ENCODE measurements around the gene PIGP. TPM values are rescaled to one million over a fixed set of nuclear protein-coding genes. Genes with fewer than 3 reads are reported as not detected.

Gene PIGP
- total and polyA plus RNA-seq, 10 of the 15 experiments (the other 5 are each of a cell fraction or from before 2014, with no cell fraction given) = 17.0 to 65.0 (median 29.5) TPM

- H3K27ac ChIP-seq (ENCODE audit: control insufficient read depth, insufficient read depth) = no peak overlapping the region
- no peak for DNase-seq (ENCODE audit: low read depth, low spot score)
- no peak overlapping the region for H2AFZ ChIP-seq (ENCODE audit: control insufficient read depth, low read depth, low read length)
- no peak for FAIRE-seq
- SMC1A ChIA-PET (ENCODE audit: uncharacterized antibody, unreplicated experiment) = interaction anchor here (1.0 kb wide), 1 partner anchor 17 kb away, joined by 3 read pairs; no protein-coding TSS in a partner anchor
- no peaks in the 10 kb centered on the region; the same call in 1 of the 2 replicates for H4K20me1 ChIP-seq (ENCODE audit: control insufficient read depth, insufficient read depth)
- BruUV-seq (replicated peaks) = no TSS peak
- ATAC-seq = no peak
- RAD21 ChIA-PET (ENCODE audit: unreplicated experiment) = no interaction called here
- CTCF ChIA-PET = no interaction called here
- WGBS (ENCODE audit: insufficient coverage, insufficient replicate concordance, low lambda C conversion rate, missing lambda C conversion rate) = 96% methylated on average over 2 of the region's 2 CpGs
- intact Hi-C loops (cut with micrococcal nuclease; ENCODE audit: unreplicated experiment) = no loop called here
- H3K79me2 ChIP-seq (ENCODE audit: control insufficient read depth, insufficient read depth, low read length) = no peaks in the 10 kb centered on the region
- POLR2A ChIA-PET = no interaction called here
- no peak overlapping the region for H3K9ac ChIP-seq (ENCODE audit: control insufficient read depth, insufficient read depth, low read length)
- H3K4me2 ChIP-seq (ENCODE audit: control insufficient read depth, insufficient read depth) = no peak overlapping the region
- H3K9me3 ChIP-seq (replicated peaks; ENCODE audit: control insufficient read depth, insufficient read depth, low read length) = no peaks in the 10 kb centered on the region
- in situ Hi-C loops (cut with MboI) = no loop called here
- no peak overlapping the region for H3K4me3 ChIP-seq
- TF ChIP-seq, protein P1, sequence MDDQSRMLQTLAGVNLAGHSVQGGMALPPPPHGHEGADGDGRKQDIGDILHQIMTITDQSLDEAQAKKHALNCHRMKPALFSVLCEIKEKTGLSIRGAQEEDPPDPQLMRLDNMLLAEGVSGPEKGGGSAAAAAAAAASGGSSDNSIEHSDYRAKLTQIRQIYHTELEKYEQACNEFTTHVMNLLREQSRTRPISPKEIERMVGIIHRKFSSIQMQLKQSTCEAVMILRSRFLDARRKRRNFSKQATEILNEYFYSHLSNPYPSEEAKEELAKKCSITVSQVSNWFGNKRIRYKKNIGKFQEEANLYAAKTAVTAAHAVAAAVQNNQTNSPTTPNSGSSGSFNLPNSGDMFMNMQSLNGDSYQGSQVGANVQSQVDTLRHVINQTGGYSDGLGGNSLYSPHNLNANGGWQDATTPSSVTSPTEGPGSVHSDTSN (IDR thresholded peaks at IDR 0.05; ENCODE audit: insufficient replicate concordance, low read depth, low read length) = no peak
- no peak for TF ChIP-seq SREBF1 (IDR thresholded peaks at IDR 0.05; ENCODE audit: low read length)
- no peak for TF ChIP-seq TARDBP (IDR thresholded peaks at IDR 0.05; ENCODE audit: borderline replicate concordance)
- no peaks in the 10 kb centered on the region for H3K27me3 ChIP-seq (replicated peaks in 1 of 2; ENCODE audit: control insufficient read depth in 2 of 2, insufficient read depth in 2 of 2, low read length in 1 of 2)
- no peaks in the 10 kb centered on the region for H3K4me1 ChIP-seq (ENCODE audit: control insufficient read depth, insufficient read depth, low read length)
- H3K36me3 ChIP-seq (ENCODE audit: control insufficient read depth in 2 of 2, insufficient read depth in 2 of 2, low read length in 1 of 2) = peaks cover 5 to 12% of the 10 kb centered on the region in 2 experiments
Observed at GRCh38 chr21:37098751-37099150, 25.9 kb upstream of the PIGP start.

DNA sequence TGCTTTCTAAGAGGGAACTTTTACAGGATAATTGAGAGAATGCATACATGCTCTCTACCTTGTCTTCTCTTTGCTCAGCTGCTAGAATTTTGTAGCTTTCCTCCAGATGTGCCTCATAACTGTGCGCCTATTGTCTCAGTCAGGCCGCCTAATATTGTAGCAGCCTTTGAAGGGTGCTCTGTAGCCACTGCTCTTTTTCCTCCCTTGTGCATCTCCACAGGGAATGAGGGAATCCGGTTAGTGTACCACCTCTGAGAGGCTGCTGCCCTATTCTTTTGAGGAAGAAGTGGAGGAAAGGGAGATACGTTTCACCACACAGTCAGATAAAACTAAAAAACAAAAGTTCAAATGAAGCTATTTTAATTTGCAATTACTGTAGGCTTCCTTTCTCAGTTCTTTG, 22.9 kb upstream of the PIGP start:
- FAIRE-seq (no peak), ATAC-seq (no peak), DNase-seq (ENCODE audit: low read depth, low spot score) (no peak)
- no peak overlapping the region for H3K9ac ChIP-seq (ENCODE audit: control insufficient read depth, insufficient read depth, low read length)
- intact Hi-C loops (cut with micrococcal nuclease; ENCODE audit: unreplicated experiment) = no loop called here
- peaks cover 5 to 12% of the 10 kb centered on the region in 2 experiments for H3K36me3 ChIP-seq (ENCODE audit: control insufficient read depth in 2 of 2, insufficient read depth in 2 of 2, low read length in 1 of 2)
- CTCF ChIA-PET = no interaction called here
- BruUV-seq (replicated peaks) = no TSS peak
- H3K4me3 ChIP-seq = no peak overlapping the region
- H3K27me3 ChIP-seq (replicated peaks in 1 of 2; ENCODE audit: control insufficient read depth in 2 of 2, insufficient read depth in 2 of 2, low read length in 1 of 2) = no peaks in the 10 kb centered on the region
- no peaks in the 10 kb centered on the region for H4K20me1 ChIP-seq (ENCODE audit: control insufficient read depth, insufficient read depth)
- in situ Hi-C loops (cut with MboI) = no loop called here
- H3K4me2 ChIP-seq (ENCODE audit: control insufficient read depth, insufficient read depth) = no peak overlapping the region
- RAD21 ChIA-PET (ENCODE audit: unreplicated experiment) = no interaction called here
- H2AFZ ChIP-seq (ENCODE audit: control insufficient read depth, low read depth, low read length) = no peak overlapping the region
- WGBS (ENCODE audit: insufficient coverage, insufficient replicate concordance, low lambda C conversion rate, missing lambda C conversion rate) = 95% methylated on average over 4 of the region's 4 CpGs
- no peaks in the 10 kb centered on the region for H3K4me1 ChIP-seq (ENCODE audit: control insufficient read depth, insufficient read depth, low read length)
- H3K79me2 ChIP-seq (ENCODE audit: control insufficient read depth, insufficient read depth, low read length) = no peaks in the 10 kb centered on the region
- H3K9me3 ChIP-seq (replicated peaks; ENCODE audit: control insufficient read depth, insufficient read depth, low read length) = no peaks in the 10 kb centered on the region
- SMC1A ChIA-PET (ENCODE audit: uncharacterized antibody, unreplicated experiment) = interaction anchor here (1.0 kb wide), 1 partner anchor 119 kb away, joined by 3 read pairs; no protein-coding TSS in a partner anchor
- no peak overlapping the region for H3K27ac ChIP-seq (ENCODE audit: control insufficient read depth, insufficient read depth)
- POLR2A ChIA-PET = no interaction called here
- TF ChIP-seq BMI1 (IDR thresholded peaks at IDR 0.05; ENCODE audit: borderline replicate concordance) (no peak), RAD51 (IDR thresholded peaks at IDR 0.05) (no peak), RCOR1 (conservative IDR thresholded peaks at IDR 0.05; ENCODE audit: low read depth, low read length) (no peak), E2F8 (IDR thresholded peaks at IDR 0.05; ENCODE audit: low read depth, partially characterized antibody) (no peak)
- TF ChIP-seq, protein P2, sequence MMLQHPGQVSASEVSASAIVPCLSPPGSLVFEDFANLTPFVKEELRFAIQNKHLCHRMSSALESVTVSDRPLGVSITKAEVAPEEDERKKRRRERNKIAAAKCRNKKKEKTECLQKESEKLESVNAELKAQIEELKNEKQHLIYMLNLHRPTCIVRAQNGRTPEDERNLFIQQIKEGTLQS (IDR thresholded peaks at IDR 0.05; ENCODE audit: borderline replicate concordance, extremely low read depth, low read depth, low read length) = no peak
- TF ChIP-seq, protein P3, sequence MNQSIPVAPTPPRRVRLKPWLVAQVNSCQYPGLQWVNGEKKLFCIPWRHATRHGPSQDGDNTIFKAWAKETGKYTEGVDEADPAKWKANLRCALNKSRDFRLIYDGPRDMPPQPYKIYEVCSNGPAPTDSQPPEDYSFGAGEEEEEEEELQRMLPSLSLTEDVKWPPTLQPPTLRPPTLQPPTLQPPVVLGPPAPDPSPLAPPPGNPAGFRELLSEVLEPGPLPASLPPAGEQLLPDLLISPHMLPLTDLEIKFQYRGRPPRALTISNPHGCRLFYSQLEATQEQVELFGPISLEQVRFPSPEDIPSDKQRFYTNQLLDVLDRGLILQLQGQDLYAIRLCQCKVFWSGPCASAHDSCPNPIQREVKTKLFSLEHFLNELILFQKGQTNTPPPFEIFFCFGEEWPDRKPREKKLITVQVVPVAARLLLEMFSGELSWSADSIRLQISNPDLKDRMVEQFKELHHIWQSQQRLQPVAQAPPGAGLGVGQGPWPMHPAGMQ (IDR thresholded peaks at IDR 0.05; ENCODE audit: borderline replicate concordance) = no peak
